Tongue (tissue), 2 donors: ENCODE data around the gene TMEM132A. TPM values are rescaled to one million over a fixed set of nuclear protein-coding genes. Genes with fewer than 3 reads are reported as not detected.

ENCODE experiments used
- small RNA-seq: library from RNA; depleted of rRNA; stranded (forward); fragments of <200 nt; gene quantifications from one replicate; pipeline ENCODE3, GENCODE V24; 2014; ENCODE audit warnings: low replicate concordance
- total RNA-seq: library from RNA; depleted of rRNA; stranded (reverse); fragments of >200 nt; gene quantifications from one replicate; pipeline ENCODE4 v1.2.3, GENCODE V29; 2014

The TMEM132A gene
- total RNA-seq, 1 donor from 2014 or later = 29.7 TPM

Small RNAs within 50 kb of the gene (small RNA-seq; reads per million reads assigned to genes)
- not detected for gene RNU6-933P

Other genes starting within 250 kb of the TMEM132A start
- not detected for gene MS4A8, start 224.8 kb upstream of the TMEM132A start, total RNA-seq
- not detected for gene MS4A18, start 199.7 kb upstream of the TMEM132A start, total RNA-seq
- not detected for gene MS4A15, start 167.6 kb upstream of the TMEM132A start, total RNA-seq
- gene MS4A10, start 139.1 kb upstream of the TMEM132A start, total RNA-seq = not detected
- gene CCDC86, start 82.3 kb upstream of the TMEM132A start, total RNA-seq = 10.3 TPM
- gene PTGDR2, start 68.5 kb upstream of the TMEM132A start, total RNA-seq = 1.3 TPM
- gene ZP1, start 56.9 kb upstream of the TMEM132A start, total RNA-seq = not detected
- 35.9 TPM for gene PRPF19, start 17.9 kb upstream of the TMEM132A start, total RNA-seq
- gene TMEM109, start 10.3 kb upstream of the TMEM132A start, total RNA-seq = 34.0 TPM
- 8.0 TPM for gene SLC15A3, start 27.7 kb downstream of the TMEM132A start, total RNA-seq
- gene CD6, start 47.2 kb downstream of the TMEM132A start, total RNA-seq = not detected
- 0.31 TPM for gene CD5, start 178.0 kb downstream of the TMEM132A start, total RNA-seq
- gene VPS37C, start 237.0 kb downstream of the TMEM132A start, total RNA-seq = 11.9 TPM